WTC11 (cell line): ENCODE data around the gene GASK1A.

ENCODE experiments used
- AFF4 ChIP-seq: sonication (generic); formaldehyde crosslinking; IDR thresholded peaks from 2 replicates; pipeline ENCODE4 v1.8.1; 2023; ENCODE audit warnings: mild to moderate bottlenecking, missing genetic modification reagents, borderline replicate concordance
- CTCF ChIP-seq: fragments of 200-600 bp; IDR thresholded peaks from 2 replicates; pipeline ENCODE4 v1.8.0; 2022; ENCODE audit warnings: antibody characterized with exemption
- E2F5 ChIP-seq: sonication (generic); formaldehyde crosslinking; IDR thresholded peaks from 2 replicates; pipeline ENCODE4 v1.8.1; 2022; ENCODE audit warnings: mild to moderate bottlenecking, moderate library complexity, missing genetic modification reagents
- ESRRA ChIP-seq: sonication (generic); formaldehyde crosslinking; IDR thresholded peaks from 2 replicates; pipeline ENCODE4 v1.8.1; 2022; ENCODE audit warnings: mild to moderate bottlenecking, missing genetic modification reagents, borderline replicate concordance
- ETV6 ChIP-seq: sonication (generic); formaldehyde crosslinking; IDR thresholded peaks from 2 replicates; pipeline ENCODE4 v1.8.1; 2022; ENCODE audit warnings: mild to moderate bottlenecking, missing genetic modification reagents
- FOXJ3 ChIP-seq: sonication (generic); formaldehyde crosslinking; IDR thresholded peaks from 2 replicates; pipeline ENCODE4 v1.9.0; 2021; ENCODE audit warnings: missing genetic modification reagents, mild to moderate bottlenecking, borderline replicate concordance
- GTF2I ChIP-seq: fragments of 250-450 bp; sonication (Bioruptor Pico); conservative IDR thresholded peaks from 2 replicates; pipeline ENCODE4 v1.4.0; 2021; ENCODE audit warnings: mild to moderate bottlenecking
- PREB ChIP-seq: sonication (generic); formaldehyde crosslinking; IDR thresholded peaks from 2 replicates; pipeline ENCODE4 v1.8.1; 2022; ENCODE audit warnings: mild to moderate bottlenecking, missing genetic modification reagents, moderate library complexity, borderline replicate concordance
- PRRX2 ChIP-seq: fragments of 250-450 bp; sonication (Bioruptor Pico); IDR thresholded peaks from 2 replicates; pipeline ENCODE4 v1.8.0; 2021; ENCODE audit warnings: mild to moderate bottlenecking
- SMAD3 ChIP-seq: sonication (generic); formaldehyde crosslinking; IDR thresholded peaks from 2 replicates; pipeline ENCODE4 v1.8.0; 2022; ENCODE audit warnings: missing genetic modification reagents, mild to moderate bottlenecking, borderline replicate concordance
- ZNF263 ChIP-seq: sonication (generic); formaldehyde crosslinking; IDR thresholded peaks from 2 replicates; pipeline ENCODE4 v1.8.1; 2022; ENCODE audit warnings: low read depth, mild to moderate bottlenecking, moderate library complexity, missing genetic modification reagents
- ZNF317 ChIP-seq: sonication (generic); formaldehyde crosslinking; IDR thresholded peaks from 2 replicates; pipeline ENCODE4 v1.8.1; 2023; ENCODE audit warnings: low read depth, mild to moderate bottlenecking, moderate library complexity, missing genetic modification reagents, borderline replicate concordance
- ZNF396 ChIP-seq: fragments of 250-450 bp; sonication (Bioruptor Pico); IDR thresholded peaks from 2 replicates; pipeline ENCODE4 v1.8.0; 2021; ENCODE audit warnings: mild to moderate bottlenecking, moderate library complexity, borderline replicate concordance
- TF ChIP-seq, protein P1 (sequence below): sonication (generic); formaldehyde crosslinking; IDR thresholded peaks from 2 replicates; pipeline ENCODE4 v1.8.0; 2022; ENCODE audit warnings: mild to moderate bottlenecking, missing genetic modification reagents

DNA sequence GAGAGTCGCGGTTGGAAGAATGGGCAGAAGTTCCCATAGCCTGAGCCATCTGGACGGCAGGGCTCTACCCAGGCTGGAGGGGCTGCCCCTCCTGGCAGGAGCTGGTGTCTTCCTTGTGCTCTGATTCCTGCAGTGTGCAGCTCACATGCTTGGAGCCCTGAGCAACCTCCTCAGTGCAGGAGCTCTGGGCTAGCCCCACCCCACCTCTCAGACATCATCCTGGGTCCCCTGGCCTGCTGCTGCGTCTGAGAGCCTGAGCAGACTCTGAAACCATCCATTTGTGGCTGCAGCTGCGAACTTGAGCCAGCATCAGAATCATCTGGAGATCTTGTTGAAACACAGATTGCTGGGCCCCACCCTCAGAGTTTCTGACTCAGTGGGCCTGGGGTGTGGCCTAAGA is 84.0 kb downstream of the GASK1A start:
- no peak for TF ChIP-seq CTCF
- no peak for TF ChIP-seq ZNF263
- TF ChIP-seq ETV6: no peak
- TF ChIP-seq ESRRA: no peak
- TF ChIP-seq E2F5 (CRISPR knock-in tag): no peak
- TF ChIP-seq PRRX2 (CRISPR knock-in tag): no peak
- TF ChIP-seq, protein P1, sequence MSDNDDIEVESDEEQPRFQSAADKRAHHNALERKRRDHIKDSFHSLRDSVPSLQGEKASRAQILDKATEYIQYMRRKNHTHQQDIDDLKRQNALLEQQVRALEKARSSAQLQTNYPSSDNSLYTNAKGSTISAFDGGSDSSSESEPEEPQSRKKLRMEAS (CRISPR knock-in tag): no peak
- no peak for TF ChIP-seq PREB
- TF ChIP-seq GTF2I (CRISPR knock-in tag): no peak
- no peak for TF ChIP-seq AFF4
- TF ChIP-seq FOXJ3 (CRISPR knock-in tag): no peak
- no peak for TF ChIP-seq SMAD3
- TF ChIP-seq ZNF317: no peak
- TF ChIP-seq ZNF396 (CRISPR knock-in tag): no peak
